K562 (cell line): ENCODE results near the gene AP1S3. TPM values are rescaled to one million over a fixed set of nuclear protein-coding genes. Genes with fewer than 3 reads are reported as not detected.

Experiments
- ARNT ChIP-seq, 2 experiments: fragments of 450-650 bp; IDR thresholded peaks; 2 replicates each; pipeline ENCODE4 v1.6.1; 2016; ENCODE audit warnings: mild to moderate bottlenecking in 1 of 2
- CHD2 ChIP-seq: IDR thresholded peaks from 2 replicates; pipeline ENCODE4 v1.6.1; 2011; ENCODE audit warnings: low read depth, low read length
- DEAF1 ChIP-seq: fragments of 450-650 bp; formaldehyde crosslinking; IDR thresholded peaks from 2 replicates; pipeline ENCODE4 v1.4.0; 2020; ENCODE audit warnings: mild to moderate bottlenecking, moderate library complexity
- ESRRA ChIP-seq: fragments of 450-650 bp; IDR thresholded peaks from 2 replicates; pipeline ENCODE4 v1.6.1; 2014; ENCODE audit warnings: low read depth, mild to moderate bottlenecking, moderate library complexity, borderline replicate concordance
- GABPB1 ChIP-seq: sonication (generic); formaldehyde crosslinking; IDR thresholded peaks from 2 replicates; pipeline ENCODE4 v1.8.0; 2022; ENCODE audit warnings: mild to moderate bottlenecking, missing genetic modification reagents
- HMGXB4 ChIP-seq: sonication (generic); formaldehyde crosslinking; IDR thresholded peaks from 2 replicates; pipeline ENCODE4 v1.8.1; 2023; ENCODE audit warnings: mild to moderate bottlenecking, missing genetic modification reagents
- HOMEZ ChIP-seq: fragments of 250-450 bp; sonication (Bioruptor Pico); IDR thresholded peaks from 2 replicates; pipeline ENCODE4 v1.4.0; 2020; ENCODE audit warnings: mild to moderate bottlenecking, moderate library complexity
- HOXB6 ChIP-seq: fragments of 250-450 bp; sonication (Bioruptor Pico); IDR thresholded peaks from 2 replicates; pipeline ENCODE4 v1.5.1; 2022; ENCODE audit warnings: mild to moderate bottlenecking, borderline replicate concordance
- KLF10 ChIP-seq: fragments of 250-450 bp; sonication (Bioruptor Pico); IDR thresholded peaks from 2 replicates; pipeline ENCODE4 v1.6.1; 2021; ENCODE audit warnings: matching md5 sums
- MEF2A ChIP-seq: IDR thresholded peaks from 2 replicates; pipeline ENCODE4 v1.6.1; 2011; ENCODE audit warnings: low read depth, mild to moderate bottlenecking, low read length, moderate library complexity; ENCODE audit not compliant: control insufficient read depth
- MLX ChIP-seq, 2 experiments: fragments of 450-650 bp in 1 of 2; sonication (generic) in 1 of 2; formaldehyde crosslinking; conservative IDR thresholded peaks; 2 replicates each; pipeline versions ENCODE4 v1.4.0 to v1.8.1; 2020 to 2022; ENCODE audit warnings: mild to moderate bottlenecking in 1 of 2, missing genetic modification reagents in 1 of 2
- NCOA1 ChIP-seq: fragments of 450-650 bp; IDR thresholded peaks from 2 replicates; pipeline ENCODE4 v1.6.1; 2016; ENCODE audit warnings: low read depth
- NFATC3 ChIP-seq: fragments of 450-650 bp; IDR thresholded peaks from 2 replicates; pipeline ENCODE4 v1.6.1; 2017; ENCODE audit warnings: mild to moderate bottlenecking
- NFIC ChIP-seq: fragments of 450-650 bp; IDR thresholded peaks from 2 replicates; pipeline ENCODE4 v1.6.1; 2017; ENCODE audit warnings: mild to moderate bottlenecking, inconsistent platforms
- PRPF4 ChIP-seq: fragments of 200-400 bp; formaldehyde crosslinking; IDR thresholded peaks from one replicate; pipeline ENCODE4 v1.6.1; 2017; ENCODE audit warnings: low read length, low read depth, mild to moderate bottlenecking; ENCODE audit not compliant: insufficient read depth, poor library complexity, severe bottlenecking
- RAD51 ChIP-seq: fragments of 450-650 bp; IDR thresholded peaks from 2 replicates; pipeline ENCODE4 v1.7.1; 2016; ENCODE audit warnings: low read depth, mild to moderate bottlenecking, borderline replicate concordance
- SAFB2 ChIP-seq: fragments of 200-400 bp; formaldehyde crosslinking; IDR thresholded peaks from 2 replicates; pipeline ENCODE4 v1.6.1; 2018; ENCODE audit warnings: borderline replicate concordance, low read length, low read depth, moderate library complexity; ENCODE audit not compliant: severe bottlenecking
- SETDB1 ChIP-seq: IDR thresholded peaks from one replicate; pipeline ENCODE4 v1.6.1; 2012; ENCODE audit warnings: low read length, control low read depth, inconsistent platforms
- STAG1 ChIP-seq: sonication (generic); formaldehyde crosslinking; IDR thresholded peaks from 2 replicates; pipeline ENCODE4 v1.5.0; 2020; ENCODE audit warnings: missing genetic modification reagents, borderline replicate concordance
- THRAP3 ChIP-seq: fragments of 450-650 bp; IDR thresholded peaks from 2 replicates; pipeline ENCODE4 v1.6.1; 2016; ENCODE audit warnings: mild to moderate bottlenecking, inconsistent platforms, borderline replicate concordance
- TRIM28 ChIP-seq: fragments of 450-650 bp; IDR thresholded peaks from 2 replicates; pipeline ENCODE4 v1.6.1; 2017
- ZBED1 ChIP-seq: IDR thresholded peaks from 2 replicates; pipeline ENCODE4 v1.6.1; 2014
- ZC3H11A ChIP-seq: IDR thresholded peaks from 2 replicates; pipeline ENCODE4 v1.6.1; 2012; ENCODE audit warnings: low read depth, low read length, improper control_type of control experiment
- ZNF124 ChIP-seq: sonication (generic); formaldehyde crosslinking; IDR thresholded peaks from 2 replicates; pipeline ENCODE4 v1.8.1; 2022; ENCODE audit warnings: missing genetic modification reagents
- ZNF282 ChIP-seq: sonication (generic); formaldehyde crosslinking; IDR thresholded peaks from 2 replicates; pipeline ENCODE4 v1.8.1; 2023; ENCODE audit warnings: missing genetic modification reagents
- ZNF324 ChIP-seq: fragments of 250-450 bp; sonication (Bioruptor Pico); IDR thresholded peaks from 2 replicates; pipeline ENCODE4 v1.4.0; 2020; ENCODE audit warnings: mild to moderate bottlenecking
- ZSCAN32 ChIP-seq: fragments of 450-650 bp; formaldehyde crosslinking; IDR thresholded peaks from 2 replicates; pipeline ENCODE4 v1.4.0; 2020; ENCODE audit warnings: mild to moderate bottlenecking, moderate library complexity
- polyA plus RNA-seq, 8 experiments: library from polyadenylated mRNA; depleted of rRNA in 4 of 8; stranded (reverse) in 5 of 8; unstranded in 3 of 8; fragments of >200 nt; fragmentation: Nextera tagmentation in 2 of 8; fragmentation: Illumina TruSeq in 1 of 8; extraction: Ambion mirVana in 2 of 8; extraction: Trizol in 1 of 8; gene quantifications; 2 replicates each; pipeline versions ENCODE4 v1.2.1 to v1.2.3, GENCODE V29; 2011 to 2014; ENCODE audit warnings: inconsistent platforms in 1 of 8, missing spikeins in 1 of 8
- total RNA-seq, 7 experiments: library from RNA; depleted of rRNA in 6 of 7; stranded (reverse); fragments of >200 nt in 6 of 7; fragmentation: Illumina TruSeq in 2 of 7; extraction: Trizol in 2 of 7; gene quantifications; 2 replicates each; pipeline versions ENCODE4 v1.2.1 to v1.2.3, GENCODE V29; 2011 to 2021; ENCODE audit warnings: low replicate concordance in 1 of 7

Gene AP1S3
- total and polyA plus RNA-seq, 9 of the 15 experiments (the other 6 are each of a cell fraction or from before 2014, with no cell fraction given): 0.50 to 3.8 (median 2.1) TPM

GRCh38 chr2:223723954-223724411, 113.4 kb downstream of the AP1S3 start (continued):
- TF ChIP-seq SAFB2 (no peak), ZSCAN32 (CRISPR knock-in tag) (no peak), GABPB1 (CRISPR knock-in tag) (no peak), STAG1 (no peak), HOXB6 (CRISPR knock-in tag) (no peak), MEF2A (no peak), ZNF124 (CRISPR knock-in tag) (no peak), NFIC (0 out of 2 replicates have a peak, but pooled peaks have one; percentile 3), THRAP3 (no peak), HOMEZ (CRISPR knock-in tag) (no peak), RAD51 (no peak), ESRRA (no peak), ZC3H11A (no peak), PRPF4 (no peak), NFATC3 (peak; percentile 66; the same call in 1 of the 2 replicates), CHD2 (no peak), ZNF282 (no peak), SETDB1 (no peak), ZNF324 (CRISPR knock-in tag) (no peak), KLF10 (no peak), ARNT (IDR thresholded peaks at IDR 0.05) (no peak), ZBED1 (no peak), NCOA1 (no peak), TRIM28 (no peak), HMGXB4 (CRISPR knock-in tag) (no peak), DEAF1 (no peak), MLX (CRISPR knock-in tag; conservative IDR thresholded peaks at IDR 0.05) (no peak)
